ENCODE measurements around the gene DDR1.
"Not testable (repeated sequence)": the region's sequence is repeated elsewhere in the genome, so short reads cannot be mapped to it uniquely, and the experiment has no call there.

The DDR1 gene

GRCh38 chr6:30903236-30903635 lies 18.9 kb downstream of the DDR1 start:
- ChIA-PET POLR2A (ENCODE audit: low non-redundant PET) (no interaction called here), CTCF (interaction anchor here (0.7 kb wide), 1 partner anchor 78 kb away, joined by 4 read pairs; no protein-coding TSS in a partner anchor)
- no peak for TF ChIP-seq CTCF (conservative IDR thresholded peaks at IDR 0.05; ENCODE audit: low read depth)
- H3K27ac ChIP-seq: peak overlapping the region; percentile 13; the same call in 1 of the 2 replicates
- no peak for DNase-seq (ENCODE audit: low spot score)

- DNase-seq (ENCODE audit: low spot score); CTCF ChIA-PET: not testable (repeated sequence)
- peak overlapping the region; percentile 69 for H3K27ac ChIP-seq
- POLR2A ChIA-PET (ENCODE audit: low non-redundant PET): interaction anchor here (0.6 to 0.9 kb wide), 2 partner anchors 21 to 22 kb away, joined by 3 to 5 read pairs; no protein-coding TSS in a partner anchor
Measured at GRCh38 chr6:30907290-30907757, 23.0 kb downstream of the DDR1 start.

- H3K27ac ChIP-seq: peak within 1 kb of the TSS; percentile 69
- DNase-seq (ENCODE audit: low spot score): peak; percentile 93
- POLR2A ChIA-PET (ENCODE audit: low non-redundant PET): interaction anchor here (0.6 to 0.9 kb wide), 2 partner anchors 22 to 23 kb away, joined by 3 to 5 read pairs; no protein-coding TSS in a partner anchor
- CTCF ChIA-PET: no interaction called here
- no peak for TF ChIP-seq CTCF (conservative IDR thresholded peaks at IDR 0.05; ENCODE audit: low read depth)
Measured at GRCh38 chr6:30907758-30908591, 23.7 kb downstream of the DDR1 start, which contains the start of gene GTF2H4. TSS of gene GTF2H4 (plus strand) at chr6:30908207.

GRCh38 chr6:30908700-30909099 lies 24.4 kb downstream of the DDR1 start:
- peak overlapping the region; percentile 69 for H3K27ac ChIP-seq
- no peak for TF ChIP-seq CTCF (conservative IDR thresholded peaks at IDR 0.05; ENCODE audit: low read depth)
- POLR2A ChIA-PET (ENCODE audit: low non-redundant PET): no interaction called here
- DNase-seq (ENCODE audit: low spot score): no peak
- CTCF ChIA-PET: no interaction called here

- peak overlapping the region; percentile 13; the same call in 1 of the 2 replicates for H3K27ac ChIP-seq
- POLR2A ChIA-PET (ENCODE audit: low non-redundant PET): interaction anchor here (1.2 kb wide), 1 partner anchor 27 kb away, joined by 4 read pairs; the partner anchor contains the start of gene DDR1
- CTCF ChIA-PET; DNase-seq (ENCODE audit: low spot score): not testable (repeated sequence)
Measured at GRCh38 chr6:30910473-30910872, 26.2 kb downstream of the DDR1 start.

GRCh38 chr6:30912746-30913520 lies 28.6 kb downstream of the DDR1 start:
- DNase-seq (ENCODE audit: low spot score): no peak
- ChIA-PET POLR2A (ENCODE audit: low non-redundant PET) (interaction anchor here (1.1 to 1.4 kb wide), 4 partner anchors 11 to 90 kb away, joined by 3 to 6 read pairs (median 4); no protein-coding TSS in a partner anchor), CTCF (interaction anchor here (0.6 to 3.9 kb wide), 9 partner anchors 16 to 279 kb away, joined by 3 to 29 read pairs (median 4); partner anchors contain the start of gene MUCL3)
- no peak for TF ChIP-seq CTCF (conservative IDR thresholded peaks at IDR 0.05; ENCODE audit: low read depth)
- peak overlapping the region; percentile 87 for H3K27ac ChIP-seq

GRCh38 chr6:30913721-30914075 lies 29.4 kb downstream of the DDR1 start:
- POLR2A ChIA-PET (ENCODE audit: low non-redundant PET): interaction anchor here (1.0 to 1.4 kb wide), 5 partner anchors 11 to 157 kb away, joined by 3 to 6 read pairs (median 3); no protein-coding TSS in a partner anchor
- DNase-seq (ENCODE audit: low spot score): no peak
- CTCF ChIA-PET: interaction anchor here (0.6 to 3.9 kb wide), 23 partner anchors 17 to 429 kb away, joined by 3 to 29 read pairs (median 4); partner anchors contain the start of gene DDR1

More at GRCh38 chr6:30913721-30914075, 29.4 kb downstream of the DDR1 start:
- TF ChIP-seq CTCF (conservative IDR thresholded peaks at IDR 0.05; ENCODE audit: low read depth): no peak
- peak overlapping the region; percentile 87 for H3K27ac ChIP-seq
